PC-3 (cell line): ENCODE measurements around the gene ATPAF1.

Source experiments
- EZH2phosphoT487 ChIP-seq: fragments of 300-600 bp; sonication (generic); IDR thresholded peaks from 2 replicates; pipeline ENCODE4 v1.6.1; 2018; ENCODE audit warnings: mild to moderate bottlenecking, antibody characterized with exemption, low read length, borderline replicate concordance
- TF ChIP-seq, protein P1 (sequence below): fragments of 300-600 bp; sonication (generic); conservative IDR thresholded peaks from 2 replicates; pipeline ENCODE4 v1.5.1; 2017; ENCODE audit warnings: antibody characterized with exemption, low read depth, mild to moderate bottlenecking, low read length

GRCh38 chr1:46679789-46680573 lies 11.8 kb upstream of the ATPAF1 start:
- TF ChIP-seq, protein P1, sequence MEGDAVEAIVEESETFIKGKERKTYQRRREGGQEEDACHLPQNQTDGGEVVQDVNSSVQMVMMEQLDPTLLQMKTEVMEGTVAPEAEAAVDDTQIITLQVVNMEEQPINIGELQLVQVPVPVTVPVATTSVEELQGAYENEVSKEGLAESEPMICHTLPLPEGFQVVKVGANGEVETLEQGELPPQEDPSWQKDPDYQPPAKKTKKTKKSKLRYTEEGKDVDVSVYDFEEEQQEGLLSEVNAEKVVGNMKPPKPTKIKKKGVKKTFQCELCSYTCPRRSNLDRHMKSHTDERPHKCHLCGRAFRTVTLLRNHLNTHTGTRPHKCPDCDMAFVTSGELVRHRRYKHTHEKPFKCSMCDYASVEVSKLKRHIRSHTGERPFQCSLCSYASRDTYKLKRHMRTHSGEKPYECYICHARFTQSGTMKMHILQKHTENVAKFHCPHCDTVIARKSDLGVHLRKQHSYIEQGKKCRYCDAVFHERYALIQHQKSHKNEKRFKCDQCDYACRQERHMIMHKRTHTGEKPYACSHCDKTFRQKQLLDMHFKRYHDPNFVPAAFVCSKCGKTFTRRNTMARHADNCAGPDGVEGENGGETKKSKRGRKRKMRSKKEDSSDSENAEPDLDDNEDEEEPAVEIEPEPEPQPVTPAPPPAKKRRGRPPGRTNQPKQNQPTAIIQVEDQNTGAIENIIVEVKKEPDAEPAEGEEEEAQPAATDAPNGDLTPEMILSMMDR = no peak
- no peak for TF ChIP-seq EZH2phosphoT487
